CD4-positive, alpha-beta T cell treated with Interleukin-4 for 4 hours (primary cell): Measurements from ENCODE around the gene PINK1.
"Not testable (repeated sequence)": the region's sequence is repeated elsewhere in the genome, so short reads cannot be mapped to it uniquely, and the experiment has no call there.

ENCODE experiments used
- DNase-seq: peaks from one replicate; pipeline ENCODE4 v3.0.0-alpha.2; 2020

PINK1 gene

GRCh38 chr1:20633190-20634064, at the start of gene PINK1:
PINK1 (plus strand) TSS chr1:20633458; CDS start chr1:20633549, 91 bp downstream.
- peak; percentile 80 for DNase-seq

- no peak for DNase-seq
Measured at GRCh38 chr1:20584890-20585289, 48.4 kb upstream of the PINK1 start.

- no peak for DNase-seq
Measured at GRCh38 chr1:20586953-20587660, 46.2 kb upstream of the PINK1 start.

- no peak for DNase-seq
Measured at GRCh38 chr1:20587661-20588053, 45.6 kb upstream of the PINK1 start.

GRCh38 chr1:20588634-20589225, 44.5 kb upstream of the PINK1 start, which contains the start of gene CDA:
CDA (plus strand) TSS chr1:20589097; CDS start chr1:20589130, 33 bp downstream.
- no peak for DNase-seq

- no peak for DNase-seq
Measured at GRCh38 chr1:20589331-20590278, 43.7 kb upstream of the PINK1 start.

GRCh38 chr1:20590306-20590777, 42.9 kb upstream of the PINK1 start:
- DNase-seq = no peak

- DNase-seq = no peak
Measured at GRCh38 chr1:20593756-20594155, 39.5 kb upstream of the PINK1 start.

GRCh38 chr1:20594746-20595145, 38.5 kb upstream of the PINK1 start:
- DNase-seq = no peak

GRCh38 chr1:20596106-20596505, 37.2 kb upstream of the PINK1 start:
- DNase-seq = no peak

- no peak for DNase-seq
Measured at GRCh38 chr1:20597650-20598049, 35.6 kb upstream of the PINK1 start.

GRCh38 chr1:20600156-20600555, 33.1 kb upstream of the PINK1 start:
- no peak for DNase-seq

GRCh38 chr1:20601129-20601825, 32.0 kb upstream of the PINK1 start:
- DNase-seq = no peak

- no peak for DNase-seq
Measured at GRCh38 chr1:20602851-20603450, 30.3 kb upstream of the PINK1 start.

GRCh38 chr1:20603504-20604464, 29.5 kb upstream of the PINK1 start:
- no peak for DNase-seq

- no peak for DNase-seq
Measured at GRCh38 chr1:20604678-20605077, 28.6 kb upstream of the PINK1 start.

- DNase-seq = not testable (repeated sequence)
Measured at GRCh38 chr1:20606801-20607570, 26.3 kb upstream of the PINK1 start.

- DNase-seq = no peak
Measured at GRCh38 chr1:20609541-20609940, 23.7 kb upstream of the PINK1 start.

GRCh38 chr1:20610970-20611369, 22.3 kb upstream of the PINK1 start:
- DNase-seq = no peak
